GM06990 (cell line): Measurements from ENCODE around the gene KIFC3.
A peak's percentile ranks its signal among the peaks of the same experiment; 100 is the strongest.

Experiments used
- DNase-seq: peaks from one replicate; pipeline ENCODE4 v3.0.0-alpha.2; 2011; ENCODE audit not compliant: insufficient read length; ENCODE audit errors: extremely low read depth
- H3K27me3 ChIP-seq: replicated peaks from 2 replicates; pipeline ENCODE4 v1.6.0; 2011; ENCODE audit warnings: low read length; ENCODE audit not compliant: control insufficient read depth, insufficient read depth
- H3K36me3 ChIP-seq: 2 replicates; pipeline ENCODE4 v1.5.1; 2011; ENCODE audit warnings: low read length; ENCODE audit not compliant: control insufficient read depth, insufficient read depth
- H3K4me3 ChIP-seq: replicated peaks from 2 replicates; pipeline ENCODE4 v1.5.1; 2011; ENCODE audit warnings: low read depth, mild to moderate bottlenecking, control low read depth, low read length
- CTCF ChIP-seq: IDR thresholded peaks from 2 replicates; pipeline ENCODE4 v1.5.1; 2011; ENCODE audit warnings: low read length, control low read depth, mild to moderate bottlenecking, inconsistent platforms; ENCODE audit not compliant: insufficient read depth, poor library complexity, severe bottlenecking

Gene KIFC3

DNA sequence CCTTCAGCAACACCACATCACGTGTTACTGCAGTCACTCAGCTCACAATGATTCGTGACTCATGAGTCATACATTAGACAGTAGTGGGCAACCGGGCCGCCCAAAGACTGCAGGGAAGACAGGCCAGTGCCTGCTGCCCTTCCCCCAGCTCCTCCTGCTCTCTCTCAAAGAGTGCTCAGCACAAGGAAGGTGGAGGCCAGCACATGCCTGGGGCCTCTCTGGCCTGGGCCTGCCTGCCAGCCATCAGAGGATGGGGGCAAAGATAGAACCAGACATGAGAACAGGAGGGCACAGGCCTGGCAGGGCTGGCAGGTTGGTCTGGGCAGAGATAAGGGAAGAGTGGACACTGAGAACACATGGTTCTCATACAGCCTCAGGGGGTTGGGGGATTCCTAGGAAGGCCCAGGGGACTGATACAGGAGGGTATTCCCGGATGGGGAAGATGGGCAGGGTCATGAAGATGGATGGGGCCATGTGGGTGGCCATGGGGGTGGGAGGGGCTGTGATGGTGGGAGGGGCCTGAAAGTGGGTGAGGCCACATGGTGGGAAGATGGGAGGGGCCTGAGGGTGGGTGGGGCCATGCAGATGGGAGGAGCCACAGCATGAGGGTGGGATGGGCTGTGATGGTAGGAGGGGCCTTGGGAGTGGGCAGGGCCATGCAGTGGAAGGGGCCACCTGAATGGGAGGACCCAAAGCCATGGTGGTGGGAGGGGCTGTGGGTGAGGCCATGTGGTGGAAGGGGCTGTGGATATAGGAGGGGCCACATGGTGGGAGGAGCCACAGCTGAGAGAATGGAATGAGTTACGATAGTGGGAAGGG lies 37.7 kb downstream of the KIFC3 start:
- TF ChIP-seq CTCF, result no peak
- H3K36me3 ChIP-seq, result no peaks in the 10 kb centered on the region
- H3K27me3 ChIP-seq, result no peaks in the 10 kb centered on the region
- DNase-seq, result peak; percentile 57
- no peak overlapping the region for H3K4me3 ChIP-seq

DNA sequence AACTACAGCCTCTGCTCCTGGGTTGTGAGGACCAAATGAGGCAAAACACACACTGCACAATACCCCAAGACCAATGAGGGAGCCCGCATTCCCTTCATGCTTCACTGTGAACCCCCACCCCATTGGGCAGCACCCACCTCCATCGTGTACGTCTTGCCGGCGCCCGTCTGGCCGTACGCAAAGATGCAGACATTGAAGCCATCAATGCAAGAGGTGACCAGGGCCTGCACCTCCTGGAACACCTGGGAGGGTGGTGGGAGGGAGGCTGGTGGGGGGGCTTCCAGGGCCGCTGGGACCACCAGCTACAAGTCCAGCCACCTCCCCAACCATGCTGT lies 38.3 kb downstream of the KIFC3 start:
- no peak for DNase-seq
- Histone ChIP-seq H3K4me3 (no peak overlapping the region), H3K36me3 (no peaks in the 10 kb centered on the region), H3K27me3 (no peaks in the 10 kb centered on the region)
- no peak for TF ChIP-seq CTCF

DNA sequence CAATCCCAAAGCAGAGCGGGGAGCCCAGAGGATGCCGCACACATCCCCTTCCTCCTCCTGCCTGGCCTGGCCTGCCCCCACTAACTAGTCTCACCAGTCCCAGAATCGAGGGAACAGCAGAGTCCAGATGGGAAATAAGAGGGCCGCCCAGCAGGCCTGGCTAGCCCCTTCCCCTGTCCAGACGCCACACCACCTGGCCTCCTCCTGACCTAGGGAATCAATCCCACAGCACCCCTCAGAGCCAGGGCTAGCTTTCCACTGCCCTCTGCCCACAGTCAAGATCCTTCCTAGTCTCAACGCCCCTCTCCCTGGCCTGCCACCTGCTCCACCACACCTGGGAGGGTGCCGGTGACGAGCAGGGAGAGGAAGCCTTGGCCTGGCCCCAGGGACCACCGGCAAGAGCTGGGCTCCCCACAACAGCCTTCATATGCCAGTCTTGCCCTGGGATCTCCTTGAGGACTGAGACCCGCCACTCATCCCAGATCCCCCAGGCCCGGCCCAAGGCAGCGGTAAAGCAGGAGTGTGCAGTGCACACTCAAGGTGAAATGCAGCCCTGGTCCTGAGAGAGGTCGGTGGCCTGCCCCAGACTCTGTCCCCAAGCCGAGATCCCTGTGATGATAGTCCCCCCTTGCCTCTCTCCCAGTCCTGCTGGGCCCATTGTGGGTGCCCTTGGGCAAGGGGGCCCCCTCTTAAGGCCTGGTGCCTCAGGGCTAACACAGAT lies 38.8 kb downstream of the KIFC3 start:
- Histone ChIP-seq H3K27me3 (no peaks in the 10 kb centered on the region), H3K4me3 (no peak overlapping the region), H3K36me3 (no peaks in the 10 kb centered on the region)
- no peak for DNase-seq
- TF ChIP-seq CTCF, result no peak

DNA sequence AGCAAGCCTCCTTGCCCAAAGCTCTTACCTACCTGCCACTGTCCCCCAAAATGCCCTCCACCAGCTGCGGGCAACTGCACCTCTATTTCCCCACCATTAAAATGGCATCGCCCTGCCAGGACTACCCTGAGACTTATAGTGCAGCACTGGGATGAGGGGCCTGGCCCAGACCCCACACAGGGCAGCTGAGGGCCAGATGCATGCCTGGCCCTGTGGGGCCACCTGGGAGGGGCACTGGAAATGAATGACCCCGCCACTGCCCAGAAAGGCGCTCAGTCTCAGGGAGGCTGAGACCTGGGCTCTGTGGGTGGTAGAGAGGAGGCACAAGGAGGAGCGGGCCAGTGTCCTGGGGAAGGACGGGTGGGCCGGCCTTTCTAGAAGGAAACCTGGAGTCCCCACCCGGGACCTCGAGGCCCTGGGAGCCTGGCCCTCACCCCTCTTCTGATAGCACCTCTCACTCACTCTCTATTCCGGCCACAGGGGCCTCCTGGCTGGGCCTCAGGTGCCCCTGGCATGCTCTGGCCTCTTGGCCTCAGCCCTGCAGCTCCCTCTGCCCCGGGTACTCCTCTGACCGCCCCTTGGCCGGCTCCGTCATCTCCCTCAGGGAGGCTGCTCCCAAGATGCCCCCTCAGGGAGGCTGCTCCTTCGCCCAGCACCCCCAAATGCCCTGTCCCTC lies 39.8 kb downstream of the KIFC3 start:
- H3K36me3 ChIP-seq, result no peaks in the 10 kb centered on the region
- TF ChIP-seq CTCF, result no peak
- no peak for DNase-seq
- H3K4me3 ChIP-seq, result no peak overlapping the region
- H3K27me3 ChIP-seq, result no peaks in the 10 kb centered on the region

DNA sequence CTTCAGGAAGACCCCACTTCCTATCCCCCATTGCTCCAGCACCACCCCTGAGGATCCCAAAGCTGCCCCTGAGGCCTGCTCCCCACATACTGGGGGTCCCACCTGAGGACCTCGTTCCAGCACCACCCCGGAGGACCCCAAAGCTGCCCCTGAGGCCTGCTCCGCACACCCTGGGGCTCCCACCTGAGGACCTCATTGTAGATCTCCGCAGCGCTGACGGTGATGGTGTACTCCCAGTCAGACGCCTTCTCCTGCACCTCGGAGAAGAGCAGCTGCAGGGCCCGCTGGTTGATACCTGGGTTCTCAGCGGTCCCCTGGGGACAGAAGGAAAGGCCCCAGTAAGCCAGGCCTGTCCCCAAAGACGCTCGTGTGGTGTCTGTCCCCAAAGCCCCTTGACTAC lies 40.3 kb downstream of the KIFC3 start:
- no peaks in the 10 kb centered on the region for H3K27me3 ChIP-seq
- no peaks in the 10 kb centered on the region for H3K36me3 ChIP-seq
- H3K4me3 ChIP-seq, result no peak overlapping the region
- no peak for TF ChIP-seq CTCF
- no peak for DNase-seq
